HG02852 (cell line): Measurements from ENCODE around the gene TXNIP.

ENCODE experiments used
- ATAC-seq: cut with Tn5 transposase; IDR thresholded peaks from one replicate; pipeline ENCODE4 v1.9.1; 2021; ENCODE audit warnings: mild to moderate bottlenecking, moderate library complexity; ENCODE audit not compliant: unreplicated experiment

Gene TXNIP

GRCh38 chr1:145964328-145965118, 31.9 kb downstream of the TXNIP start, which contains the start of the genes ANKRD34A and POLR3GL:
TSS of gene ANKRD34A (minus strand) at chr1:145964575. CDS start at chr1:145961759, 2,816 bp downstream.
TSS of gene POLR3GL (plus strand) at chr1:145964690. CDS start at chr1:145974866, 10,176 bp downstream.
- peak; percentile 85 for ATAC-seq

DNA sequence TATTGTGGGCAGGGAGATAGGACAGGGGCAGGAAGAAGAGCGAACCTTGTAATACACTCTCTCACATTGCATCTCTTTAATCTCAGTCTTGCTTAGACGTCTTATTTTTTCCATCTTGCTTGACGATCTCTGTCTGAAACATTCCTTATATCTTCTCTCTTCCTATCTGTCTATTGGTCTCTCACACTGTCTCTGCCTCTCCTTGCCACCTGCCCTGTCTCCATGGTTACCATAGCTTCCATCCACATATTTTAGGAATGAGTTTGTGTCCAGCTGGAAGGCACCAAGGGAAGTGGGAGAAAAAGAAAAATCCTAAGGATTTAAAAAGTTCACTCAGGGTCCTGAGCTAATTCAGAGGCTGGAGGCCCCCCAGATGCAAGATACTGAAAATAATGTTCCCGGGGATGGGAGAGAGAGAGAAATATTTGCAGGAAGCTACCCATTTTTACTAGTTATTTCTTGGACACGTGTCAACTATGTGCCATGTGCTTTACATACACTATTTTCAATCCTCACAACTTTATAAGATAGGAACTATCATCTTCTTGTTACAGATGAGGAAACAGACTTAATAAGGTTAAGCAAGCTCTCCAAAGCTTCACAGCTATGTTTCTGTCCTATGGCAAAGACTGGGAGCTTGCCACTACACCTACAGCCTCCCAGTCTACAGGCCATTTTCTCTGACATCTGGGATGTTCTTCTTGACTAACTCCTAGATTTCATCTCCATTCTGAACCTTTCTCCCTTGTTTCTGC, 32.9 kb downstream of the TXNIP start:
- no peak for ATAC-seq

DNA sequence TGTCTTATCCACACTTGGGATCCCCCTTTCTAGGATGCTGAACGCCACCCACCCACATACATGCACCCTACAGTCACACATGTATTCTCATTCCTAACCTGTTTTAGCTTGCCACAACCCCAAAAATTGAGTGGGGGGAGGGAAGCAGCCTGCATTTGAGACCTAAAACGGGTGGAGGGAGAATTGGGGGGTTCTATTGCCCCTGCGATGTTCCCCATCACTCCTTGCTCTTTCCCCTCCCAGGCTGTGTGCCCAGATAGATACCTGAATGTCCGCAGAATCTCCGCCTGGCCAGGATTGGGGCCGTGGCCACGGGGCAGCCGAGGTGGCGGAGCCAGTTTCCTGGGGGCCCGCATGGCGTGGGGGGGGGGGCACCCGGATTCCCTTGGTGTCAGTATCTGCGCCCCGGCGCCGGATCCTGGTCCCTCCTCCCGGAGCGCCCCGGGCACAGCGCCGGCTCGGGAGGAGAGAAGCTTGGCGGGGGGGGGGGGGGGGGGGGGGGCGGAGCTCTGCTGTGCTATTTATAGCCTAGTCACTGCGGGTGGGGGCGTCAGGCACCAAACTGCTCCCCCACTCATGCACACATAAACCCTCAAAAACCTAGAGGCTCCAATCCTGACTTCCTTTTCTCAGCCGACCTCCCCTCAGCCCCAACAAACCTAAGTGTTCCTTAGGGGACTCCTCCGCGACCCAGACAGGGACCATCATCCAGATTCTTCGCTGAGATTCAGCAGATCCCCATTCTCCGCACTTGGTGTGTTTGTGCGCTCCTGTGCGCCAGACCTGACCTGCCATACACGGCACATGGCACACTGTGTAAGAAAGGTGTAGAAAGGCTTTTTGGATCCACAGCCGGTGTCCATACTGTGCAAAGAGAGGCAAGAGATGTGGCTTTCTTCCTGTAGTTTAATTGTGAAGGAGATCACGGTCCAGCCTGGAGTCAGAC, 33.9 kb downstream of the TXNIP start:
- ATAC-seq: no peak

DNA sequence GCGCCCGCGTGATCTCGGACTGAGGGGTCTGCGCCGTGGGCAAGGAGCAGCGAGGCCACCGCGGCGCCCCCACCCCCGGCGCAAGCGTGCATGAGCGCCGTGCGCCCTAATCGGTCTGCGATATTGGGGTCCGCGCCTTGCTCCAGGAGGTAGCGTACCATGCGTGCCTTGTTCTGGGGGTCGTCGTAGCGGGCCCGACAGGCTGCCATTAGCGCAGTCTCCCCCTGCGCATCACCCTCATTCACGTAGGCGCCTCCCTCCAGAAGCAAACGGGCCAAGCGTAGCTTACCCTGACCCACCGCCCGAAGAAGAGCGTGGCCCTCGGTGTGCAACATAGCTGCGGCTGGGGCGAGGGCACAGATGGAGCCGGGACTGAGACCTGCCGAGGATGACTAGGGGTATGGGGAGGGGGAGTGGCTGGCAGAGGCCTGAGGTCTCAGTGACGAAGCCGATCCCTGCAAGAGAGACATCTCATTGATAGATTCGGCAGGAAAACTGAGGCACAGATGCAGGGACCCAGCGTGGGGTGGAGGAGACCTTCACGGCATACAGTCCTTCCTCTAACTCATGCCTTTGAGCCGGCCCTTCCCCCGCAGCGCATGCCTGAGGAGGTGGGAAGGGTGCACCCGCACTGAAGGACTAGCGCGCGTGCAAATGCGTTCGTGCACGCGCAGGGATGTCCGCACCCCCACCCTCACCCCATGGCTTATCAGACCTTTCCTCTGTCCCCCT, 34.8 kb downstream of the TXNIP start:
- ATAC-seq: no peak

DNA sequence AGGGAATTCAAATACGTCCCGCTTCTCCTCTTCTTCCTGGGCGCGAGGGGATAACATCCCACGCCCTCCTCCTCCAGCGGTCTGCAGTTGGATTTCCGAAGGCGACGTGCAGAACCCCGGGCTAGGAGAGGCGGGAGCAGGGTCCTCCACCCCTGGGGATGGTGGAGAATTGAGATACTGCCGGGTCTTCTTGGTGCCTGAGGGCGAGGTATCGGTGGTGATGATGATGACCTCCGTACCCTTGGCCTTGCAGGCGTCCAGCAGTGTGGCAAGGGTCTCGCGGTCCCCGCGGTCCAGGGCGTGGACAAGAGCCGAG, 35.3 kb downstream of the TXNIP start:
- ATAC-seq: no peak

DNA sequence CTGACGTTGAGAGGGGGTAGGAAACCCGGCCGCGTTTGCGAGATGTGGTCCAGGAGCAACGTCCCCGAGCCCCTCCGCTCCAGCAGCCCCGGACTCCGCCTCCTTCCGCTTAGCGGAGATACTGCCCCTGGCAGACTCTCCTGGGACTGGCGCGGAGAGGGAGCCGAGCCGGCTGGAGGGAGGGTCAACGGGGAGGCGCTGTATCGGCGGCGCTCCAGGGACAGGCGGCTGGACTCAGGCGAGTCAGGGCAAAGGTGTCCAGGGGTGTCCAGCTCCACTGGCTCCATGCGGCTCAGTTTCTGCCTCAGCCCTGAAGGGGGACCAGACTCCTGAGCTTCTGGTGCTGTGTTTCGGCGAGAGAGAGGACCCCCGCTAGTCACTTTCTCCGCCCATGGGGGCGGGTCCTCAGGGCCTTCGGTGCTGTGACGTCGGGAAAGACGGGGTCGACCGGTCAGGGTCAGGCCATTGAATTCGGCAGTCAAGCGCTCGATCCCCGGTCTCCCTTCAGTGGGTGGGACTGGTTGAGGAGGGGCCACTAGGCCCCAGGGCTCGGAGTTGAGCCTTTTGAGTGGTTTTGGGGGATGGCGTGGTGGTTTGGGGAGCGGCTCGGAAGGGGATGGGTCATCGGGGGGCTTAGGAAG, 35.8 kb downstream of the TXNIP start:
- no peak for ATAC-seq

DNA sequence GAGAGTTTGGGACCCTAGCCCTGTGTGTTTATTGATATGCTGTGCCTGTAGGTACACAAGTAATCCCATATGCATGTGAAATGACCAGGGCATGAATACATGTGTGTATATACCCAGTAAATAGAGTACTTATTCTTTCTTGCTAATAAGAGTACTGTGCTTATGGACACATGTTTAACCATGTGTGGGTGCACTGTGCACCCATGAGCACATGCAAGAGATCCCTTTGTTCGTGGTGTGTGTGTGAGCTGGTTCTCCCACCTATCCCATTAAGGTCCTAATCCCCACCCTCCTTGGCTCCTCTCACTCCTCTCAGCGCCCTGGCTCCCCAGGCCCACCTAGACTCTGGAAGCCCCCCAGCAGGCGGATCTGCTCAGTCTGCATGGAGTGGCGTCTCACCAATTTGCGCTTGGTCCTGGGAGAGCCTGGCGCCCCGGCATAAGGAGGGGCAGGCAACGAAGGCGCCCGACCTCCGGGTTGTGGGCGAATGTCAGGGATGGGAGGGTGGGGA, 36.4 kb downstream of the TXNIP start:
- no peak for ATAC-seq

- ATAC-seq: no peak
Measured at GRCh38 chr1:145959333-145959732, 37.0 kb downstream of the TXNIP start.

DNA sequence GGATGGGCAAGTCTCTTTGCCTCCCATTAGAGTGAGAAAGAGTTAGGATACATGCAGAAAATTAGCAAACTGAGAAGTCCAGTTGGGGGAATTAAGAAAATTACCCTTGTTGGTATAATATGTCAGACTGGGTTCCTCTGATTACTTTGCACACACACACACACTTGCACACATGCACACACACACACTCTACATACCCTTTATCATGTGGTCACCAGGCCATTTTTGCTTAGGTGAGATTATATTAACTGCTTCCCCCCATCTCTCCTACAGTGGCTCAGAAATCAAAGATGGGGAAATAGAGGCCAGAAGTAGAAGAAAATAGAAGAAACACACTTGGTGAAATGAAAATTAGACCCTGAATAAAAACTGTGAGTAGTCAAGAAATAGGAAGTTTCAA, 37.6 kb downstream of the TXNIP start:
- no peak for ATAC-seq

DNA sequence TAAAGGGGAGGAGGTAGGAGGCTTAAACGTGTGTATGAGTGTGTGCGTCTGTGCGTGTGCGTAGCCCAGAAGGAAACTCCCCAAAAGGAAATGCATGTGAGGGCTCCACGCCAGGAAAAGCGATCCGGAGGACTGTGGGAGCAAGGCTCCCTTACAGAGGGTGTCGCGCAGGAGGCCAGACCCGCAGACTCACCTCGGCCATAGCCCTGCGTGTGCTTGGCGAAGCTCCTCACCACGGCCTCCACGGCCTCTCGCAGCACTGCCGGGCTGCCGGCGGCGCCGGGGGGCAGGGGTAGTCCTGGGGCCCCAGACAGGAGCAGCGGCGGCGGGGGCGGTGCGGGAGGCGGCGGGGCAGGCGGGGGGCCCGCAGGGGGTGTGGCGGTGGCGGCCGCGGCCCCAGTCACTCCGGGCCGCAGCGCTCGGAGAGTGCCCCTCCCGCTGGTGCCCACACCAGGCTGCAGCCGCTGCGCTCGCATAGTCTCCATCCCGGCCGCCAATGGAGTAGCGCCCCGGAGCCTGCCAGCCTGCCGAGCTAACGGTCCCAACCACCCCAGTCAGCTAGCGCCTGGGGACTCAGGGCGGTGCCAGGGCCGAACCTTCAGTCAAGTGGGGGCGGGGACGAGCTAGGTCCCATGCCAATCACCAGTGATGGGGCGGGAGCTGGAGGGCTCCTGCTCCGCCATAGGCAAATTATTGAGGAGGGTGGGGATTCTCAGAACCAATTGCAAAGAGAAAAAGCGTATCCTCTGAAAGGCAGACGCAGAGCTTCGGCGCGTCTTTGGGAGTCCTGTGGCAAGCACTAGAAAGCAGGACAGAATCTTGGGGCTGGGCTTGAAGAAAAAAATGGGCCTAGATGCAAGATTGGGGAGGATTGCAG, 38.7 kb downstream of the TXNIP start, which contains the start of gene LIX1L:
TSS of gene LIX1L (minus strand) at position 575 of the 877 bp plus-strand sequence. CDS start at position 485, 90 bp downstream.
- ATAC-seq: peak; percentile 84

- ATAC-seq: no peak
Measured at GRCh38 chr1:145956781-145957442, 39.5 kb downstream of the TXNIP start.

- no peak for ATAC-seq
Measured at GRCh38 chr1:145956361-145956760, 40.0 kb downstream of the TXNIP start.

- ATAC-seq: no peak
Measured at GRCh38 chr1:145955436-145955835, 40.9 kb downstream of the TXNIP start.

GRCh38 chr1:145953861-145954260, 42.5 kb downstream of the TXNIP start:
- ATAC-seq: no peak

DNA sequence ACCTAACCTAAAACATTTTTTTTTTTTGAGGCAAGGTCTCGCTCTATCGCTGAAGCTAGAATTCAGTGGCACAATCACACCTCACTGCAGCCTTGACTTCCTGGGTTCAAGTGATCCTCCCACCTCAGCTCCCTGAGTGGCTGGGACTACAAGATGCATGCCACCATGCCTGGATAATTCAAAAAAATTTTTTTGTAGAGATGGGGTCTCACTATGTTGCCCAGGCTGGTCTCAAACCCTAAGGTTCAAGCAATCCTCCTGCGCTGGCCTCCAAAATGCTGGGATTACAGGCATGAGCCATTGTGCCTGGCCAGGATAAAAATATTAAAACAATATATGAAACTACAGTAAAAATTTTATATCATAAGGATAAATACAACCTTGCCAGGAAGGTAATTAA, 43.5 kb downstream of the TXNIP start:
- ATAC-seq: no peak

GRCh38 chr1:145951526-145951925, 44.9 kb downstream of the TXNIP start:
- no peak for ATAC-seq

DNA sequence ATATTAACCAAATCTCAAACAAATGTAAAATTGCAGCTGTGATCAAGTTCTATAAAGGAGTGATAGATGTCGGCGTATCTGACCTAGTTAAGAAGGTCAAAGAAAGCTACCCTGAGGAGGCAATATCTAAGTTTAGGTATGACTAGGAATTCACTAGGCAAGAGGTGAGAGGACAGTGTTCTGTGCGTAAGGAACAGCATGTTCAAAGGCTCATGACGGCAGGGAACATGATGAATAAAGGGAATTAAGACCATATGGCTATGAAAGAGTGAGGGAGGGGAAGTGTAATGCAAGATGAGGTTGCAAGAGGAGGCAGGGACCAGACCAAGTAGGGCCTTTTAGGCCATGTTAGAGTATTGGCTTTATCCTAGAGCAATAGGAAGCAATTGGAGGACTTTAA, 47.2 kb downstream of the TXNIP start:
- no peak for ATAC-seq

DNA sequence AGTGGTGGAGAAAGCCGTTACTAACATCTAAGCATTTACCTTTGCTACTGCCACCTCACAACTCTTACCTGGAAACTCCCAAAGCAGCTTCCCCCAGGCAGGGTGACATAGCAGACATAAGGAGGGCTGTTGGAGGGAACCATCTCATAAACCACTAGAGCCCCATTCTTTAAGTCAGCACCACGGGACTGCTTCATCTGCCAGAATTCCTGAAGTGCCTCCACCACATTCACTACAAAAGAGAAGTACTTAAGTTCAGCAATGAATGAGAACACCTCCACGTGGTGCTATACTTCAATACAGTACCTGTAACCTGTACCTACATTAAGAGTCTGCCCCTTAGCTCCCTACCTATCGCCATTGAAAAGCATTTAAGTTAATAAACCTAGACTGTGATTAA, 48.8 kb downstream of the TXNIP start:
- ATAC-seq: no peak
